Neural cell (in vitro differentiated cells): ENCODE measurements around the gene DNAJC7. TPM values are rescaled to one million over a fixed set of nuclear protein-coding genes. Genes with fewer than 3 reads are reported as not detected.
A peak's percentile ranks its signal among the peaks of the same experiment; 100 is the strongest.

Experiments
- H2AFZ ChIP-seq: fragments of 200-600, 300-800 bp; sonication (generic), shearing (Covaris generic); 2 replicates; pipeline ENCODE4 v1.6.0; 2014; ENCODE audit warnings: low read depth, mild to moderate bottlenecking, antibody characterized with exemption, low read length, moderate library complexity
- H3F3A ChIP-seq: fragments of 200-600 bp; shearing (Covaris generic); 2 replicates; pipeline ENCODE4 v1.6.1; 2016; ENCODE audit warnings: mild to moderate bottlenecking, moderate library complexity, mixed read lengths, antibody characterized with exemption, low read length; ENCODE audit not compliant: insufficient read depth, poor library complexity, severe bottlenecking
- H3K27ac ChIP-seq: fragments of 200-600, 300-800 bp; sonication (generic), shearing (Covaris generic); 2 replicates; pipeline ENCODE4 v1.5.1; 2014; ENCODE audit warnings: mild to moderate bottlenecking, low read length, moderate library complexity
- H3K27me3 ChIP-seq: fragments of 300-800, 200-600 bp; sonication (generic), shearing (Covaris generic); 2 replicates; pipeline ENCODE4 v1.6.0; 2014; ENCODE audit warnings: mild to moderate bottlenecking, low read depth, low read length, moderate library complexity; ENCODE audit not compliant: insufficient read depth
- H3K36me3 ChIP-seq: fragments of 300-800, 200-600 bp; sonication (generic), shearing (Covaris generic); 2 replicates; pipeline ENCODE4 v1.5.1; 2014; ENCODE audit warnings: mild to moderate bottlenecking, antibody characterized with exemption, low read length, moderate library complexity; ENCODE audit not compliant: insufficient read depth
- H3K4me2 ChIP-seq: fragments of 300-800, 200-600 bp; sonication (generic), shearing (Covaris generic); 2 replicates; pipeline ENCODE4 v1.6.0; 2014; ENCODE audit warnings: mild to moderate bottlenecking, low read length
- H3K4me3 ChIP-seq: fragments of 300-800, 200-600 bp; sonication (generic), shearing (Covaris generic); 2 replicates; pipeline ENCODE4 v1.5.1; 2014; ENCODE audit warnings: mild to moderate bottlenecking, low read length, moderate library complexity
- H3K79me2 ChIP-seq: fragments of 200-600 bp; shearing (Covaris generic); replicated peaks from 2 replicates; pipeline ENCODE4 v1.6.0; 2014; ENCODE audit warnings: mild to moderate bottlenecking, low read length, moderate library complexity; ENCODE audit not compliant: insufficient read depth
- H3K9ac ChIP-seq: fragments of 300-800, 200-600 bp; sonication (generic), shearing (Covaris generic); 2 replicates; pipeline ENCODE4 v1.6.1; 2016; ENCODE audit warnings: mild to moderate bottlenecking, low read length, mixed read lengths
- H3K9me2 ChIP-seq: fragments of 200-600 bp; shearing (Covaris generic); 2 replicates; pipeline ENCODE4 v1.6.1; 2016; ENCODE audit warnings: mild to moderate bottlenecking, low read length, mixed read lengths; ENCODE audit not compliant: insufficient read depth
- H3K9me3 ChIP-seq: fragments of 200-600, 300-800 bp; sonication (generic), shearing (Covaris generic); 2 replicates; pipeline ENCODE4 v1.6.1; 2016; ENCODE audit warnings: mild to moderate bottlenecking, mixed run types, low read length, moderate library complexity, mixed read lengths
- H4K20me1 ChIP-seq: fragments of 200-600 bp; shearing (Covaris generic); 2 replicates; pipeline ENCODE4 v1.6.1; 2016; ENCODE audit warnings: mild to moderate bottlenecking, mixed run types; ENCODE audit not compliant: insufficient read depth
- CTCF ChIP-seq: fragments of 450-650 bp; IDR thresholded peaks from 2 replicates; pipeline ENCODE4 v1.5.1; 2014; ENCODE audit warnings: antibody characterized with exemption, mild to moderate bottlenecking, moderate library complexity; ENCODE audit not compliant: poor library complexity, severe bottlenecking
- EP300 ChIP-seq: fragments of 450-650 bp; conservative IDR thresholded peaks from 2 replicates; pipeline ENCODE4 v1.6.1; 2014; ENCODE audit warnings: antibody characterized with exemption, mild to moderate bottlenecking, moderate library complexity; ENCODE audit not compliant: poor library complexity, severe bottlenecking
- EZH2 ChIP-seq: fragments of 200-600, 300-800 bp; shearing (Covaris generic), sonication (generic); IDR thresholded peaks from 2 replicates; pipeline ENCODE4 v1.6.1; 2014; ENCODE audit warnings: antibody characterized with exemption, low read length, borderline replicate concordance, mild to moderate bottlenecking; ENCODE audit not compliant: insufficient read depth, poor library complexity, severe bottlenecking
- MXI1 ChIP-seq: fragments of 450-650 bp; conservative IDR thresholded peaks from 2 replicates; pipeline ENCODE4 v1.6.1; 2014; ENCODE audit warnings: antibody characterized with exemption, mild to moderate bottlenecking; ENCODE audit not compliant: poor library complexity, severe bottlenecking
- POLR2AphosphoS5 ChIP-seq: IDR thresholded peaks from 2 replicates; pipeline ENCODE4 v1.6.1; 2012
- RAD21 ChIP-seq: fragments of 450-650 bp; conservative IDR thresholded peaks from 2 replicates; pipeline ENCODE4 v1.6.1; 2014; ENCODE audit warnings: antibody characterized with exemption, mild to moderate bottlenecking, moderate library complexity
- REST ChIP-seq: IDR thresholded peaks from 2 replicates; pipeline ENCODE4 v1.6.1; 2012; ENCODE audit warnings: borderline replicate concordance
- SMC3 ChIP-seq: fragments of 450-650 bp; conservative IDR thresholded peaks from 2 replicates; pipeline ENCODE4 v1.6.1; 2014; ENCODE audit warnings: antibody characterized with exemption, mild to moderate bottlenecking, moderate library complexity; ENCODE audit not compliant: poor library complexity
- TAF1 ChIP-seq: IDR thresholded peaks from 2 replicates; pipeline ENCODE4 v1.6.1; 2012; ENCODE audit warnings: low read depth
- polyA plus RNA-seq: library from polyadenylated mRNA; depleted of rRNA; stranded (reverse); fragments of >200 nt; gene quantifications from 2 replicates; pipeline ENCODE4 v1.2.3, GENCODE V29; 2014

The DNAJC7 gene
- polyA plus RNA-seq, 1 donor from 2014 or later = 126 TPM

- Histone ChIP-seq H3K9ac (no peak overlapping the region), H3K36me3 (no peaks in the 10 kb centered on the region), H3K9me3 (no peaks in the 10 kb centered on the region), H3K79me2 (no peaks in the 10 kb centered on the region), H4K20me1 (no peaks in the 10 kb centered on the region), H3K4me3 (no peak overlapping the region), H3F3A (no peaks in the 10 kb centered on the region), H3K27ac (no peak overlapping the region), H3K4me2 (no peak overlapping the region), H2AFZ (no peak overlapping the region), H3K9me2 (no peaks in the 10 kb centered on the region), H3K27me3 (no peaks in the 10 kb centered on the region)
- TF ChIP-seq EZH2 = no peak
- peak; percentile 6 for TF ChIP-seq POLR2AphosphoS5
Measured at GRCh38 chr17:42026857-42027589, 9.8 kb upstream of the DNAJC7 start.

GRCh38 chr17:42025936-42026335 is 8.7 kb upstream of the DNAJC7 start:
- no peak overlapping the region for H3K27ac ChIP-seq
- no peaks in the 10 kb centered on the region for H3K27me3 ChIP-seq
- no peaks in the 10 kb centered on the region for H3F3A ChIP-seq
- H4K20me1 ChIP-seq = no peaks in the 10 kb centered on the region
- no peak overlapping the region for H3K4me3 ChIP-seq
- H3K36me3 ChIP-seq = no peaks in the 10 kb centered on the region
- TF ChIP-seq EP300 = no peak
- TF ChIP-seq EZH2 = no peak
- no peak for TF ChIP-seq REST
- TF ChIP-seq TAF1 = no peak
- no peak for TF ChIP-seq SMC3
- TF ChIP-seq CTCF = no peak
- TF ChIP-seq MXI1 = no peak
- no peak for TF ChIP-seq RAD21
- no peak for TF ChIP-seq POLR2AphosphoS5
- H3K79me2 ChIP-seq = peaks cover 5% of the 10 kb centered on the region
- H3K4me2 ChIP-seq = no peak overlapping the region
- no peaks in the 10 kb centered on the region for H3K9me3 ChIP-seq
- no peaks in the 10 kb centered on the region for H3K9me2 ChIP-seq
- H2AFZ ChIP-seq = no peak overlapping the region
- H3K9ac ChIP-seq = no peak overlapping the region
